Subcutaneous abdominal adipose tissue (tissue), 5 donors: Measurements from ENCODE around the gene AUP1.

Experiments
- H3K27ac ChIP-seq: one replicate; pipeline ENCODE4 v1.7.0; 2013; ENCODE audit warnings: low read depth, mild to moderate bottlenecking, inconsistent platforms, low read length, moderate library complexity
- H3K27me3 ChIP-seq, 5 donors: one replicate each; pipeline ENCODE4 v1.7.0; 2013; ENCODE audit warnings: low read length in 5 of 5, inconsistent platforms in 1 of 5; ENCODE audit not compliant: control insufficient read depth in 5 of 5, insufficient read depth in 4 of 5
- H3K36me3 ChIP-seq, 5 donors: one replicate each; pipeline ENCODE4 v1.7.0; 2013; ENCODE audit warnings: low read length in 5 of 5; ENCODE audit not compliant: control insufficient read depth in 5 of 5, insufficient read depth in 5 of 5
- H3K4me1 ChIP-seq, 5 donors: one replicate each; pipeline ENCODE4 v1.7.0; 2013; ENCODE audit warnings: low read length in 5 of 5, mild to moderate bottlenecking in 3 of 5, moderate library complexity in 1 of 5; ENCODE audit not compliant: control insufficient read depth in 5 of 5, insufficient read depth in 5 of 5
- H3K4me3 ChIP-seq, 5 donors: one replicate each; pipeline ENCODE4 v1.7.0; 2013; ENCODE audit warnings: low read length in 5 of 5, low read depth in 1 of 5
- H3K9ac ChIP-seq, 5 donors: one replicate each; pipeline ENCODE4 v1.7.0; 2013; ENCODE audit warnings: low read length in 5 of 5, mild to moderate bottlenecking in 4 of 5, moderate library complexity in 3 of 5
- H3K9me3 ChIP-seq, 5 donors: one replicate each; pipeline ENCODE4 v1.7.0; 2013; ENCODE audit warnings: low read length in 5 of 5; ENCODE audit not compliant: control insufficient read depth in 5 of 5
- donor health status: healthy.
- donor health status: healthy.
- donor health status: healthy.
- donor health status: healthy.
- donor health status: healthy.

Gene AUP1

GRCh38 chr2:74558284-74559230, 29.1 kb upstream of the AUP1 start:
- peak overlapping the region; percentile 2 for H3K27ac ChIP-seq

GRCh38 chr2:74556831-74557370, 27.4 kb upstream of the AUP1 start:
- Histone ChIP-seq H3K4me3 (no peak overlapping the region), H3K27ac (peak overlapping the region; percentile 84), H3K36me3 (peaks cover 0 to 13% (median 9%) of the 10 kb centered on the region in 5 donors), H3K4me1 (peaks cover 0 to 58% (median 46%) of the 10 kb centered on the region in 5 donors), H3K9me3 (no peaks in the 10 kb centered on the region), H3K9ac (no peak overlapping the region), H3K27me3 (peaks cover 0 to under 1% (median 0%) of the 10 kb centered on the region in 5 donors)

More at GRCh38 chr2:74558284-74559230, 29.1 kb upstream of the AUP1 start:
- Histone ChIP-seq H3K27me3 (peaks cover 0 to 2% (median 0%) of the 10 kb centered on the region in 5 donors), H3K9me3 (no peaks in the 10 kb centered on the region), H3K4me3 (no peak overlapping the region), H3K36me3 (peaks cover 0 to 13% (median 9%) of the 10 kb centered on the region in 5 donors), H3K9ac (no peak overlapping the region), H3K4me1 (peaks cover 0 to 48% (median 37%) of the 10 kb centered on the region in 5 donors)

- H3K4me3 ChIP-seq = peak overlapping the region in 2 of 5 donors; percentile 79 to 89
- H3K27me3 ChIP-seq = no peaks in the 10 kb centered on the region
- peak overlapping the region in 3 of 5 donors; percentile 31 to 74 (median 72) for H3K9ac ChIP-seq
- H3K4me1 ChIP-seq = peaks cover 0 to 58% (median 46%) of the 10 kb centered on the region in 5 donors
- H3K9me3 ChIP-seq = no peaks in the 10 kb centered on the region
- peak overlapping the region; percentile 84 for H3K27ac ChIP-seq
- H3K36me3 ChIP-seq = peaks cover 0 to 13% (median 9%) of the 10 kb centered on the region in 5 donors
These were observed 26.7 kb upstream of the AUP1 start for GRCh38 chr2:74556159-74556558.

- Histone ChIP-seq H3K36me3 (peaks cover 0 to 13% (median 9%) of the 10 kb centered on the region in 5 donors), H3K9ac (peak overlapping the region in 4 of 5 donors; percentile 66 to 79 (median 73)), H3K4me1 (peaks cover 0 to 58% (median 46%) of the 10 kb centered on the region in 5 donors), H3K27ac (peak overlapping the region; percentile 84), H3K9me3 (no peaks in the 10 kb centered on the region), H3K4me3 (peak overlapping the region; percentile 74 to 89 (median 87)), H3K27me3 (no peaks in the 10 kb centered on the region)
These were observed 26.2 kb upstream of the AUP1 start for GRCh38 chr2:74555610-74556103.

GRCh38 chr2:74554820-74555531, 25.5 kb upstream of the AUP1 start:
- H3K9ac ChIP-seq = peak overlapping the region in 4 of 5 donors; percentile 66 to 79 (median 73)

GRCh38 chr2:74553892-74554819, 24.6 kb upstream of the AUP1 start, which contains the start of the genes DOK1 and LOXL3:
Gene DOK1 (plus strand): TSS chr2:74554720. CDS start chr2:74554755, 35 bp downstream.
Gene LOXL3 (minus strand): TSS chr2:74553942. CDS start chr2:74552634, 1,308 bp downstream.
- Histone ChIP-seq H3K27me3 (no peaks in the 10 kb centered on the region), H3K4me3 (peak within 1 kb of the TSS; percentile 79 to 89 (median 87)), H3K9me3 (no peaks in the 10 kb centered on the region), H3K36me3 (peaks cover 0 to 13% (median 9%) of the 10 kb centered on the region in 5 donors), H3K9ac (peak within 1 kb of the TSS in 4 of 5 donors; percentile 66 to 79 (median 73)), H3K4me1 (peaks cover 2 to 61% (median 53%) of the 10 kb centered on the region in 5 donors), H3K27ac (peak within 1 kb of the TSS; percentile 84)

More at GRCh38 chr2:74554820-74555531, 25.5 kb upstream of the AUP1 start:
- Histone ChIP-seq H3K9me3 (no peaks in the 10 kb centered on the region), H3K36me3 (peaks cover 0 to 13% (median 9%) of the 10 kb centered on the region in 5 donors), H3K4me1 (peaks cover 0 to 55% (median 47%) of the 10 kb centered on the region in 5 donors), H3K27ac (peak overlapping the region; percentile 84), H3K4me3 (peak overlapping the region; percentile 79 to 89 (median 87)), H3K27me3 (no peaks in the 10 kb centered on the region)

GRCh38 chr2:74552914-74553811, 23.7 kb upstream of the AUP1 start:
- Histone ChIP-seq H3K4me3 (peak overlapping the region in 4 of 5 donors; percentile 56 to 89 (median 88)), H3K4me1 (peaks cover 4 to 62% (median 52%) of the 10 kb centered on the region in 5 donors), H3K9ac (peak overlapping the region in 1 of 5 donors; percentile 2), H3K27me3 (no peaks in the 10 kb centered on the region), H3K36me3 (peaks cover 0 to 12% (median 9%) of the 10 kb centered on the region in 5 donors), H3K27ac (peak overlapping the region; percentile 84), H3K9me3 (no peaks in the 10 kb centered on the region)
